HG03159 (cell line): ENCODE data around the gene AGPAT4.

Experiments
- ATAC-seq: cut with Tn5 transposase; IDR thresholded peaks from one replicate; pipeline ENCODE4 v1.9.1; 2021; ENCODE audit warnings: mild to moderate bottlenecking, moderate library complexity; ENCODE audit not compliant: unreplicated experiment

AGPAT4 gene

GRCh38 chr6:161141173-161141572, 132.7 kb downstream of the AGPAT4 start:
- ATAC-seq = no peak

DNA sequence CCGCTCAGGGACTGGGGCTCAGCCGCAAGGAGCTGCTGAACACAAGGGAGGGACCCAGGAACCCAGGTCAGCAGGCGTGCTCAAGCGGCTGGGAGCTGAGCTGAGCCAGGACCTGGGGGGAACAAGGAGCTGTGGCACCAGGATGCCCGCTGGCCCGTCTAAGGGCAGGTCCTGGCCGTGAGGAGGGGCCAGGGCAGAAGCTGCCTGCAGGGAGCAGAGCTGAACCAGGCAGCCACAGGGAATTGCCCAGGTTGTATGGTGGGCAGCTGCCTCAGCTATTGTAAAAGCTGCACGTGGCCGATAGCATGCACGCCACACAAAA, 133.3 kb downstream of the AGPAT4 start:
- ATAC-seq = no peak

DNA sequence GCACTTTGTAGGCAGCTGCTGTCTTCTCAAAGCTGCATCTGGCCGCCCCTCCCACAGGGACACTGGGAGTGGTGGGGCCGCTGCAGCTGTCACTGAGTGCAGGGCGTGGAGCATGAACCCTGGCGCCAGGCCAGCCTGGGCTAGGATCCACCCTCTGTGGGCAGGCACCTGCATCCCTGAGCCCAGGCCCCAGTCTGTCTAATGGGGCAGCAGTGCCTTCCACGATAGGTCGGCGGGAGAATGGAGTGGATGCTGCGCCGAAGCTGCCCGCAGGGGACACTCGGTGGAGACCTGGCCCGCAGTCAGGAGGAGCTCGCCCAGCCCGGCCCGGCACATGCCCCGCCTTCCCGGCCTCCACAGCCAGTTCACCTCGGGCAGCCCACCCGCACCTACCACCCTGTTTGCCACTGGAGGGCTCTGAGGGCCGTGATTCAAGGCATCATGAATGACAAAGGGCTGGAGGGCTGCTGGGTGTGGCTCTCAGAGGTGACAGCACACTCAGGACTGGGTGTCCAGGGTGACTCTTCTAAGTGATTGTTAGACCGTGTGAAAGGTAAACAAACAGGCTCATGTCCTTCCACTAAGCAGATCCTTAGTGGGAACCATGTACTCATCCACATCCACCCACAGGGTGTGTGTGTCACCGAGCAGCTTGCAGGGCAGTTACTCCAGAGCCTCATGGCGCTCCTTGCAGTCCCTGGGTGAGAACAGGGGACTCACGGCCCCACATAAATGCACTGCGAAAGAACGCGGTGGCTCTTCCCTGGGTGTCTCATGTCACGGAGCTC, 133.9 kb downstream of the AGPAT4 start:
- ATAC-seq = no peak

- no peak for ATAC-seq
These were observed 134.5 kb downstream of the AGPAT4 start for GRCh38 chr6:161139304-161139765.

DNA sequence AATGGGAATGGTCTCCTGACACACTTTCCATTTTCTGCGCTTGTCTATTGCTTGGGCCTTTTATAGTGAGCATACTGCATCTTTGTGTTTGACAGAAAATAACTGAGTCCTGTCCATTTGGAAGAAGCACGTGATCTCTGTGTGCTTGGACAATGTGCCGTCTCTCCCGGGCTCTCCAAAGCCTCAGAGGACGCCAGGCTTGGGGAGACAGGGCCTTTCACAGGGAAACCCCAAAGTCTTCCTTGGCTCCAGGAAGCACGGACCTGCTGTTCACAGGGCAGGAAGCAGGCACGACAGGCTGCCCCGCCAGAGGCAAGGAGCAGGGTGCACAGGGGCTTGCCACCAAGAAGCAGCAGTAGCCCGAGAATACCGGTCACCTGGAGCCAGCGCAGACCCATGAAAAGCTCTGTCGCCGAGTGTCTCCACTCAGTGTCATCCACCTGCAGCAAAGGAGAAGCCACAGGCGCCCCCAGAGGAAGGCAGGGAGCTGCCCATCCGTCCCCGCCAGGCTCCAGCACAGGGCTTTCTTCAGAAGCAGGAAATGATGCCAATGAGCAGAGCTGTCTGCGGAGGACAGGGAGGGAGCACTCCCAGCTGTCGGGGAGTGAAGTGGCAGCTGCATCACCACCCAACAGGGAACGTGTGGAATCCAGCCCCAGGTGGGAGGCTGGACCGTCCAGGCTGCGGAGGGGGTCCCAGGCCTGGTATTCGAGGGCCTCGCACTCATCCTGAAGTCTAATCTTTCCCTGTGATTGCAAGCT, 135.1 kb downstream of the AGPAT4 start:
- ATAC-seq = no peak

- ATAC-seq = no peak
These were observed 135.9 kb downstream of the AGPAT4 start for GRCh38 chr6:161137839-161138542.

DNA sequence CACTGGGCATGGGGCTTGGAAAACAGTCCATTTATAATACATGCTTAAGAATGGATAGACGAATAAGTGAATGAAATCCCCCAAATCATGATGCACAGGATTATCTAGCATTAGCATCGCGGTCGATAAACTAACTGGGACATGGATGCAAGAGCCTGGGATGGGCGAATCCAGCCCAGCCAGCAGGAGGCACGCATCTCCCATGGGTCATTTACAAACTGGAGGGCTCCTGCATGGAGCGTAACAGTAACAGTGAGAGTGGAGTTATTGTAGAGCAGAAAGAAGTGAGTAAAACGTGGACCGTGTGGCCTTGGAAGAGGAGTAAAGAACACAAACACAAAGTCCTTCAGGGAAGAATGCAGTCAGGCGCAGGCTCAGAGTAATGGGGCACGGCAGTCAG, 136.5 kb downstream of the AGPAT4 start:
- no peak for ATAC-seq

DNA sequence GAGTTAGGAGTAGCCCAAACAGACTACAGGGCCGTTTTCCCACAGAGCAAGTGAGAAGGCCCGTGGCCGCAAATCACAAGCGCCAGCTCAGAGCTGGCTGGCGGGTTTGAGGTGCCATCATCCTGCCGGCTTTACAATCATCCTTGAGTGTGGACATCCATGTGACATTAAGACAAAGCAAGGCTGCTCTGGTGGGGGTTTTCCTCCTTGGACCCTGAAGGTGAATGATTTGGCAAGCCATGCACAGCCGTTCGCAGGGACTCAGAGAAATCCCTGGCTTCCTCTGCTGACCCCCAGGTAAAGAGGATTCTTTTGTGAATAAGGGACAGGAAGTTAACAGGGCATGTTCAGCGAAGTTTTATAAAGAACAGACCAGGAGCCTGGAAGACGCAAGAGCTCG, 137.2 kb downstream of the AGPAT4 start:
- no peak for ATAC-seq

DNA sequence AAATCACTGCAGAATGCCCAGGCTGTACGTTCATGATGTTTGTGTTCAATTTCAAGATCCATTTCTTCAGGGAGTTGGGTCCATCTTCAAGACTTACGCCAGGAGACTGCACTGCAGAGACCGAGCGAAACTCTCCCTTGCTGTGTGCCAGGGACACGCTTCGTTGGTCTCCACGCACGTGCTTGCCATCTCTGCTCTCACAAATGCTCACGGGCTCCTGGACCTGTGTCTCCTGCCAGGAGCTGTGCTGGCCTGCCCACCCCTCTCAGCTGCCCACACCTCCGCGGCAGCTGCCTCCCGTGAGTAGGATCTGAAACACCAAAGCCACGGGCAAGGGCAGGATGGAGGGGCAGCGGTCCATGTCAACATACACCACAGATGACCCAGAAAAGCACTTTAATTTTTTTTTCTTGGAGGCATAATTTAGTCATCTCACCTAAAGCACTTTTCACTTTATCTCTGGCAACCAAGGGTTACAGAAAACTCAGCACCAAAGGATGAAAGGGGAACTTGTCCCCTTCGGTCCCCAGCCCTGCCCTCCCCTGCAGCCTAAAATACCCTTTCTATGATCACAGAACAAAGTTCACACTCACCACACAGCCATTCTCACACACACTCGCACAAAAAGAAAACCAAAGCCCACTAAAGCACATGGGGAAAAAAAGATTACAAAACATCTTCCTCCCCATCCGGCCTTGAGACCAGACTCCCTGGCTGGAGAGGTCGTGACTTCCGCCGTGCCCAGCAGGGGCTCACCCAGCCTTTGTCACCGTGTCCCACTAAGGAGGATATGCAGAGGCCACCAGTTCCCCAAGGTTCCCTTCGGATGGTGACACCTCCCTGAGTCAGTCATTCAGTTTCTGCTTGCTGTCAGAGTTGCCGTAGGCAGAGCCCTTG, 137.9 kb downstream of the AGPAT4 start:
- ATAC-seq = no peak

DNA sequence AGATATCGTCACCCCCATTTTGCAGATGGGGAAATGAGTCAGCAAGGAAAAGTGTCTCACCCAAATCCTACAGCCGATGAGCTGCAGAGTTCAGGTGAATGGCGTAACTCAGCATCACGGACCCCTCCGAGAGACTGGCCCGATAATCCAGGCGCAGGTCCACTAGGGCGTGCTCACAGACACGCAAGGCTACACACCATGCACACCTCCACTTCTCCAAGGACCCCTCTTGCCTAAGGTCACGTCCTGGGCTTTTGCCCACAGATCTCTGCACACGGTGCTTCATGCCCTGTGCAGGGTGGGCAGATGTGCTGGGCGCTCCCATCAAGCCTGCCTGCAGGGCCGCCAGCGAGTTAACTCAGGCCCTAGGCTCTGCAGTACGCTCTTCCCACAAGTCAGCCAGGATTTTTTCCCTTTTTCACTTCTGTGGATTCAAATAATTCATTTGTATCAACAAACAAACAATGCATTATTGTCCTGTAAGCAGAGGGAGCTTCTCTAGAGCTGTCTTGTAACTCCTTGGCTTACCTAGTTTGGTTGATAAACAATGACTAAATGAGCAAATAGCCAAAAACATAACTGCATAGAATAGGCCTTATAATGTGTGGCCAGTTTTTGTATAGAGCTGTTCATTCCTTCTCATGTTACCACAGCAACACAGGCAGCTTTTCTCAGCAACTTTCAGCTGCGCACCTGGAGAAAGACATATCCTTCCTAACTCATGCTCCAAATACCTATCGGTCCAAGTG, 139.1 kb downstream of the AGPAT4 start:
- ATAC-seq = no peak

- no peak for ATAC-seq
These were observed 139.9 kb downstream of the AGPAT4 start for GRCh38 chr6:161133963-161134362.

- ATAC-seq = no peak
These were observed 141.5 kb downstream of the AGPAT4 start for GRCh38 chr6:161132384-161132783.

- ATAC-seq = no peak
These were observed 142.7 kb downstream of the AGPAT4 start for GRCh38 chr6:161130967-161131766.

DNA sequence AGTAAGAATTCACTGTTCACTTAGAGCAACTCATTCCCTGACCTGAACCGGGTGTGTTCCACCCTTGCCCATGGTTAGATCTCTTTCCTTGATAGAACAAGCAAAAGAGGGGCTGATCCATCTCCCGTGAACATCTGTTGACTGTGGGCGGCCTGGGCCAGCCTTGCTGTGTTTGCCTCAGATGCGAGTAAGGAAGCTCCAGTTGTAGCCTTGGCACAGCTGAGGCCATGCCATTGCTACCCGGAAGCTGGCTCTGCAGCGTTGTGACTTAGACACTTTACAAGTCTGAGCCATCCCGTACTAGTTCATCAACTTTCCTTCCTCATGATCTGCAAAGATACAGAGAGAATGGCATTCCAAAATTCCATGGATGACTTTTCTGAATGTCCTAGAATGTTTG, 143.3 kb downstream of the AGPAT4 start:
- ATAC-seq = no peak

DNA sequence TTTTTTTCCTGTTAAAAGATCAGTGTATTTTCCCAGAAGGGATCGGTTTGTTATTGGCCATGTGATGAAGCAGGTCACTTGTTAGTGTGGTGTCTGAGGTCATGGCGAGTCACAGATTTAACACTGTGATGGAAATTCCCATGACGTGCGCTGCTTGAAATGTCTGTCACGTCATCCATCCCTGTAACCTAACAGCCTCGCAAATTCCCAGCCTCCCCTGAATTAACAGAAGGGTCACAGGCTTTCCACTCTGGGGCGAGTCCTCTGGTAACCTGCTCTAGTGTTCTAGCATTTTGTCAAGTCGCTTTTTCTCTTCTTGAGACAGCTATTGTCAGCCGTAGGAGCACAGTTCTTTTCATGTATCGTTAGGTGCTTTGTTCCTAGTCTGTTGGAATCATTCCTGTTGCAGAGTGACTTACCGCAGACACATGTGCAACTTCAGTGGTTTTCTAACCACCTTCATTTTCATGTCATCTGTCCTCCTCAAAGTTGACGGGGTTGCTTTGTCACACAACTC, 145.1 kb downstream of the AGPAT4 start:
- no peak for ATAC-seq

- ATAC-seq = no peak
These were observed 145.6 kb downstream of the AGPAT4 start for GRCh38 chr6:161128230-161128629.

DNA sequence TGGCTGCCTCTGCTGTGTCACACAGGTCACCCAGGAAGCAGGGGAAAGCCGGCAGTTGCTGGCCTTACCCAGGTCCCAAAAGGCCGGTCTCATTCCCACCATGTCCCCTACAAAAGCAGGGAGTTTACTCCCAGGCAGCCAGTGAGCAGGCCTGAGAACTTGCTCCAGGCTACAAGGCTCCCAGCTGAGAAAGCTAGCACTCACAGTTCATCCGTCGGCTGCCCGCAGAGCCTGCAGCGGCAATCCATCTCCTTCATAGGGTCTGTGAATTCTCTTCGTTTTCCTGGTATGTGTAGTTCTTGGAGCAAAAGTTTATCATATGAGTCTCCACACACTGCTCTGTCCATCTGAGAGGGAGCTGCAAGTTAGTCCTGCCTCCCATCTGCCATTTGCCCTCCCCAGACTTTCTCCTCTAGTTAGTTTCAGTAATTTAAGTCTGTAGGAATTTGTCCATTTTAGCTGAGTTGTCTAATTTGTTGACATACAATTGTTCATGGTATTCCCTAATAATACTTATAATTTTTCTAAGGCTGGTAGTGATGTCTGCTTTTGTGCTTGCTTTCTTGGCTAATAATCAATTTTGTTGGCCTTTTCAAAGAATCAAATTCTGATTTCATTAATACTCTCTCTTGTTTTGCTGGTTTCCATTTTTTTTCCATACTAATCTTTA, 146.7 kb downstream of the AGPAT4 start:
- no peak for ATAC-seq

DNA sequence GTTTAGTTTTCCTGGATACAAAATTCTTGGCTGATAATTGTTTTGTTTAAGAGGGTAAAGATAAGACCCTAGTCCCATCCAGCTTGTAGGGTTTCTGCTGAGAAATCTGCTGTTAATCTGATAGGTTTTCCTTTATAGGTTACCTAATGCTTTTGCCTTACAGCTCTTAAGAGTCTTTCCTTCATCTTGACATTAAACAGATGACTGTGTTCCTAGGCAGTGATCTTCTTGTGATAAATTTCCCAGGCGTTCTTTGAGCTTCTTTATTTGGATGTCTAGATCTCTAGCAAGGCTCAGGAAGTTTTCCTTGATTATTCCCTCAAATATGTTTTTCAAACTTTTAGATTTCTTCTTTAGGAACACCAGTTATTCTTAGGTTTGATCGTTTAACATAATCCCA, 148.3 kb downstream of the AGPAT4 start:
- ATAC-seq = no peak
